Large intestine (tissue), 3 donors: ENCODE results near the gene BCAN. TPM values are rescaled to one million over a fixed set of nuclear protein-coding genes. Genes with fewer than 3 reads are reported as not detected.

Experiments used
- DNase-seq, 2 donors: peaks; one replicate each; pipeline versions ENCODE4 v3.0.0 to v3.0.0-alpha.2; 2013
- H3K27ac ChIP-seq: one replicate; pipeline ENCODE4 v1.5.1; 2013; ENCODE audit warnings: low read length
- H3K27me3 ChIP-seq: 2 replicates; pipeline ENCODE4 v1.6.1; 2013; ENCODE audit warnings: low read length; ENCODE audit not compliant: control insufficient read depth, insufficient read depth
- H3K36me3 ChIP-seq: 2 replicates; pipeline ENCODE4 v1.6.1; 2013; ENCODE audit warnings: low read length; ENCODE audit not compliant: control insufficient read depth, insufficient read depth
- H3K4me1 ChIP-seq: one replicate; pipeline ENCODE4 v1.6.1; 2013; ENCODE audit warnings: low read length; ENCODE audit not compliant: control insufficient read depth, insufficient read depth
- H3K4me3 ChIP-seq: one replicate; pipeline ENCODE4 v1.5.1; 2013; ENCODE audit warnings: low read length
- H3K9me3 ChIP-seq: one replicate; pipeline ENCODE4 v1.6.1; 2013; ENCODE audit warnings: mild to moderate bottlenecking, low read depth, low read length, moderate library complexity; ENCODE audit not compliant: control insufficient read depth
- WGBS: methylation state at CpG from one replicate; pipeline ENCODE4 v1.1.5; 2013; ENCODE audit warnings: low lambda C conversion rate; ENCODE audit not compliant: insufficient coverage; 5-methylcytosine and 5-hydroxymethylcytosine counted together
- polyA plus RNA-seq: library from polyadenylated mRNA; unstranded; fragments of 120-200 nt; gene quantifications from one replicate; pipeline ENCODE4 v1.2.1, GENCODE V29; 2013

The BCAN gene
- polyA plus RNA-seq, 1 donor, result 12.1 TPM

DNA sequence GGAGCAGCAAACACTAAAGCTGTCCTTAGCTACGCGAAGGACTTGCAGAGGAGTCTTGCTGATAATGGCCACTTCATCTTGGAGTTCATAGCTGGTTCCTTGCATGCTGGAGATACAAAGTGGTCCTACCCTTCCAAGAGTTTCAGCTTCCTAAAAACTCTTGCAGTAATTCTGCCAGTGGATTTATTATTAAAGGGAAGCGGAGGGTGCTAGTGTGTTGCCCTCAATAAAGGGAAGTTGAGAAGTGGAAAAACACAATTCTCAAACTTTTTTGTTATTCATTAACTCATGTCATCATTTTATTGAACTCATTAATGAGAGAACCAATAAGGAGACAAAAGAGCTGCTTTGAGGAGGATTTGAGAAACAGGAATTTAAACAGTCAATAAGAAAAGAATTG is 29.3 kb upstream of the BCAN start:
- H3K27ac ChIP-seq, result no peak overlapping the region
- H3K36me3 ChIP-seq, result no peaks in the 10 kb centered on the region
- WGBS, result 20% methylated on average over 1 of the region's 3 CpGs
- no peaks in the 10 kb centered on the region for H3K9me3 ChIP-seq
- peak in 1 of 2 donors; percentile 60 for DNase-seq
- no peaks in the 10 kb centered on the region for H3K27me3 ChIP-seq
- peaks cover 13% of the 10 kb centered on the region for H3K4me1 ChIP-seq
- no peak overlapping the region for H3K4me3 ChIP-seq

DNA sequence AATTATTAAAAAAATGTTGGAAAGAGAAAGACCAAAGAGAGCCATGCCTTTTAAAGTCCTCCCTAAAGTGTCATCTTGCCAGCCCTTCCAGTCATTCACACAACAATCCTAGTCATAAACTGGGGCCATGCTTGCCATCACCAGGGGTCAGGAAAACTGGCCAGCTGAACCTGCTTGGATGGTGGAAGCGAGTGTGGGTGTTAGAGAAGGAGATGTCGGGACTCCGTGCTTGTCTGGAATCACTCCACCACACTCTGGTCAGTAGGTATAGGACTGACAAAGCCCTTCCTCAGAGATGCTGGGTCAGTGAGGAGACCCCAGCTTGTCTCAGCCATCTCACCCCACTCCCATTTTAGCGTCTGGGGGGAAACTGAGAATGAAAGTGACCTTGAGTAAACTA is 26.0 kb upstream of the BCAN start:
- H3K4me3 ChIP-seq, result no peak overlapping the region
- H3K27me3 ChIP-seq, result peaks cover 19% of the 10 kb centered on the region
- no CpG with 5 or more reads among the region's 4 CpGs for WGBS
- no peaks in the 10 kb centered on the region for H3K9me3 ChIP-seq
- peaks cover 13% of the 10 kb centered on the region for H3K4me1 ChIP-seq
- no peak overlapping the region for H3K27ac ChIP-seq
- DNase-seq, result no peak
- no peaks in the 10 kb centered on the region for H3K36me3 ChIP-seq

DNA sequence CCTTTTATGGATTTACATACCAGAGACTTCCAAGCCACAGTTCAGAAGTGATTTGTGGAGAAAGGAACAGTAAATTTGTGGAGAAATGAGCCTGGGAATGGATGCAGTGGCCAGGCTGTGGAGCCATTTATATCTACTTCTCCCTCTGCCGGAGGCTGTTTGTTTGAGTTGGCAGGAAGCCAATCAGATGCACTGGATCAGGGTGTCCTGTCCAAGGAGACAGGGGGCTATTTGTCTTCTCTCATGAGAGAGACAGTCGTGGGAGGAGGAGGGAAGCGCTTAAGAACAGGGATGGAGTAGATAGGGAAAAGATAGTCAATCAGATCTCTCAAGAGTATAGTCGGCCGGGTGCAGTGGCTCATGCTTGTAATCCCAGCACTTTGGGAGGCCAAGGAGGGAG is 25.5 kb upstream of the BCAN start:
- DNase-seq, result peak in 1 of 2 donors; percentile 61
- Histone ChIP-seq H3K27ac (no peak overlapping the region), H3K27me3 (peaks cover 22% of the 10 kb centered on the region), H3K36me3 (no peaks in the 10 kb centered on the region), H3K4me1 (peaks cover 13% of the 10 kb centered on the region), H3K9me3 (no peaks in the 10 kb centered on the region), H3K4me3 (no peak overlapping the region)
- no CpG with 5 or more reads among the region's 5 CpGs for WGBS

DNA sequence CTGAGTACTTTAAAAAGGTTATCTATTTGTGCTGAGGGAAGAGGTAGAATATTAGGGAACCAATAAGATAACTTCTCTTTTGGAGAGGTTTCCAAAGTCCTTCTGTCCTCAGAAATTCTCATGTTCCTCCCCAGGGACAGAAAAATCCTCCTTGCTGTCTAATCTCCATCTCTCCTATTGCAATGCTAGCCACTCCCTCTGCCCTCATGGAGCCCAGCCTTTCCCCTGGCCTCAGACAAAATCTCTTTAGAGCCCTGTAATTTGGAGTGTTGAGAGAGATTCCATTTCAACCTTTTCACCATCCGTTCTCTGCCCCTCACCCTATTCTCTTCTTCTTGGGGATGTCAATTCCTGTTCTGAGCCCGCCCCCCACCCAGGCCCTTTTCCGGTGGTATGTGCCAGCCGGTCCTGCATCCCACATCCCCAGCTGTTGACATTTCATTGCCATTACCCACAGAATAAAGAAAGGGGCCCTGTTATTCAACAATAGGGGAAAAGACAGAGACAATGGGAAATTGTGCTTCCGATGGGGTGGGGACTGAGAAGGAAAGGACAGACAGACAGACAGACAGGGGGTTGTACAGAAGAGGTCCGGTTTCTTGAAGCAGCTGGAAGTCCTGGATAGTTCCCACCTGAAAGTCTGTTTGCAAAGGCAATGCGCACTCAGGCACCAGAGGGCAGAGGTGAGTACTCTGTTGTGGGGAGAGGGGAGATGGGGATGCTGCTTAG is 22.9 kb upstream of the BCAN start, which contains the start of gene HAPLN2:
Gene HAPLN2, plus strand, starts transcription at position 563 of the 729 bp plus-strand sequence. CDS start 4,076 bp downstream, outside the sequence.
- H3K27me3 ChIP-seq, result peaks cover 41% of the 10 kb centered on the region
- DNase-seq, result no peak
- H3K9me3 ChIP-seq, result peaks cover 4% of the 10 kb centered on the region
- no peak within 1 kb of the TSS for H3K4me3 ChIP-seq
- no peak within 1 kb of the TSS for H3K27ac ChIP-seq
- peaks cover 11% of the 10 kb centered on the region for H3K4me1 ChIP-seq
- no peaks in the 10 kb centered on the region for H3K36me3 ChIP-seq
- WGBS, result no CpG with 5 or more reads among the region's 7 CpGs

DNA sequence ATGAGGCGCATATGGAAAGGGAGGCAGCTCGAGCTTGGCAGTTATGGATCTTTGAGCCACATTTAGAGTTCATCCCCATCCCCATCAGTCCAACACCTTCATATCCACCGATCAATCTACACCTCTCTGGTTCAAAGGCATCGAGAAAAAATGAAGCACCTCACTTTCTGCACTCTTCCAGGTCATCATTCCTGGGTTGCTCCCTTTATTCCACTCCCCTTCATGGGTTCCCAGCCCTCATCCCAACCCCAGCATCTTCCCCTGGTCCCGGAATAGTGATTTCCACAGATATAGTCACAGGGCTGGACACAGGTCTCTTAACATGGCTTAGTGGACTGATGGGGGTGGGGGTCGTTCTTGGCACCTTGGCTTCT is 22.3 kb upstream of the BCAN start:
- H3K27me3 ChIP-seq, result peaks cover 46% of the 10 kb centered on the region
- no peak overlapping the region for H3K27ac ChIP-seq
- WGBS, result no CpG with 5 or more reads among the region's 6 CpGs
- peaks cover 8% of the 10 kb centered on the region for H3K9me3 ChIP-seq
- DNase-seq, result no peak
- H3K4me3 ChIP-seq, result no peak overlapping the region
- H3K36me3 ChIP-seq, result no peaks in the 10 kb centered on the region
- peaks cover 14% of the 10 kb centered on the region for H3K4me1 ChIP-seq

DNA sequence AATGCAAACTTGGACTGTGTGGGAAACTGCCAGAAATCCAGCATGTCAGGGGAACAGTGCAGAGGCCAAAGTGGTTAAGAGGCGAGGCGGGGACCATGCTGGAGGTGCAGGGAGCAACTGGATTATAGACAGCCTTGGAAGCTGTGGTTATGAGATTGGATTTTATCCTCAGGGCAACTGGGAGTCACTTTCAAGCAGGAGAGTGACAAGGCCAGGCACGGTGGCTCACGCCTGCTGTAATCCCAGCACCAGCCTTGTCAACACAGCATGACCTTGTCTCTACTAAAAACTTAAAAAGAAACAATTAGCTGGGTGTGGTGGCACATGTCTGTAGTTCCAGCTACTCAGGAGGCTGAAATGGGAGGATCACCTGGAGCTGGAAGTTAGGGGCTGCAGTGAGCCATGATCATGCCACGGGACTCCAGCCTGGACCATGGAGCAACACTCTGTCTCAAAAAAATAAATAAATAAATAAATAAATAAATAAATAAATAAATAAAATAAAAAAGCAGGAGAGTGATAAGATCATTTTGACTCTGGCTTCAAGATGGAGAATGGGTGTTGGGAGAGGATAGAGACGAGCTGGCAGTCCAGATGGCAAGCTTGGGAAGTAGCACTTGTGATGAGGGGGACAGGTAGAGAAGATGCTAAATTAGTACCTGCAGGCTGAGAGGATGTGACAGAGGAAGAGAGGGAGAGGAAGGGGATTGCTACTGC is 19.2 kb upstream of the BCAN start:
- Histone ChIP-seq H3K4me3 (no peak overlapping the region), H3K9me3 (peaks cover 12% of the 10 kb centered on the region), H3K27ac (no peak overlapping the region), H3K27me3 (peaks cover 72% of the 10 kb centered on the region), H3K4me1 (peaks cover 20% of the 10 kb centered on the region), H3K36me3 (no peaks in the 10 kb centered on the region)
- 60% methylated on average over 1 of the region's 6 CpGs for WGBS
- peak in 1 of 2 donors; percentile 29 for DNase-seq

DNA sequence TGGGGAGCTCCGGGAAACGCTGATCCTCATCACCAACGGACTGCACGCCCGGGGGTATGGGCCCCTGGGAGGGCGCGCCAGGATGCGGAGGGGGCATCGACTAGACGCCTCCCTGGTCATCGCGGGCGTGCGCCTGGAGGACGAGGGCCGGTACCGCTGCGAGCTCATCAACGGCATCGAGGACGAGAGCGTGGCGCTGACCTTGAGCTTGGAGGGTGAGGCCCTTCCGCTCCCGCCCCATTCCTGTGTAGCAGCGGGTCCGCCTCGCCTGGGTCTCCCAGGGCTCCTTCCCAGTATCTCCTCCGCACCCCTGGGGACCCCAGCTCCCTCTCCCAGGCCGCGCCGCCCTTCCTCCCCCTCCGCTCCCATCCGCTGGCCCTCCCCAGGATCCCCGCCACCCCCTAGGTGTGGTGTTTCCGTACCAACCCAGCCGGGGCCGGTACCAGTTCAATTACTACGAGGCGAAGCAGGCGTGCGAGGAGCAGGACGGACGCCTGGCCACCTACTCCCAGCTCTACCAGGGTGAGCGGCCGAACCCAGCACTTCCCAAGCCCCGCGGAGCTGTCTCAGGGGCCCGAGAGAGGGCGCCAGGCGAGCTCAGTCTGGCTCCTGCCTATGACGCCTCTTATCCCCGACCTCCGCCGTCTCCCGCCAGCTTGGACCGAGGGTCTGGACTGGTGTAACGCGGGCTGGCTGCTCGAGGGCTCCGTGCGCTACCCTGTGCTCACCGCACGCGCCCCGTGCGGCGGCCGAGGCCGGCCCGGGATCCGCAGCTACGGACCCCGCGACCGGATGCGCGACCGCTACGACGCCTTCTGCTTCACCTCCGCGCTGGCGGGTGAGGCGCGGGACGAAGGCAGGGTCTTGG is 17.7 kb upstream of the BCAN start:
- Histone ChIP-seq H3K36me3 (no peaks in the 10 kb centered on the region), H3K4me3 (peak overlapping the region; percentile 14), H3K27ac (no peak overlapping the region), H3K4me1 (peaks cover 20% of the 10 kb centered on the region), H3K27me3 (peaks cover 67% of the 10 kb centered on the region), H3K9me3 (peaks cover 12% of the 10 kb centered on the region)
- peak in 1 of 2 donors; percentile 72 for DNase-seq
- WGBS, result no CpG with 5 or more reads among the region's 87 CpGs

DNA sequence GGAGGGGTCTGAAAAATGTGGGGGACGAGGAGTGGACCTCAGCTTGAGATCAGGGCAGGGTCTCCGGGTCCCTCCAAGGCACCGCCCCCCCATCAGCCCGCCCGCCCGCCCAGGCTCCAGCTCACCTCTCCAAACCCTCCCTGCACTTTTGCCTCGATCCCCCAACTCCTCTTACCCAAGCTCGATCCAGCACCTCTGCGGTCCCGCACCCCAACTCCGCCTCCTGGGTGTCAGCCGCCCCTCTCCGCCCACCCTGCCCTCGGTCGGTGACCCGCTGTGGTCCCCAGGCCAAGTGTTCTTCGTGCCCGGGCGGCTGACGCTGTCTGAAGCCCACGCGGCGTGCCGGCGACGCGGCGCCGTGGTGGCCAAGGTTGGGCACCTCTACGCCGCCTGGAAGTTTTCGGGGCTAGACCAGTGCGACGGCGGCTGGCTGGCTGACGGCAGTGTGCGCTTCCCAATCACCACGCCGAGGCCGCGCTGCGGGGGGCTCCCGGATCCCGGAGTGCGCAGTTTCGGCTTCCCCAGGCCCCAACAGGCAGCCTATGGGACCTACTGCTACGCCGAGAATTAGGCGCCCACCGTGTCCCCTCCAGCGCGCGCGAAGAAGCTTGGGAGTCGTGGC is 17.0 kb upstream of the BCAN start:
- H3K9me3 ChIP-seq, result peaks cover 12% of the 10 kb centered on the region
- no peak overlapping the region for H3K27ac ChIP-seq
- no CpG with 5 or more reads among the region's 55 CpGs for WGBS
- DNase-seq, result peak in 1 of 2 donors; percentile 39
- H3K4me3 ChIP-seq, result no peak overlapping the region
- peaks cover 20% of the 10 kb centered on the region for H3K4me1 ChIP-seq
- H3K27me3 ChIP-seq, result peaks cover 60% of the 10 kb centered on the region
- H3K36me3 ChIP-seq, result no peaks in the 10 kb centered on the region

DNA sequence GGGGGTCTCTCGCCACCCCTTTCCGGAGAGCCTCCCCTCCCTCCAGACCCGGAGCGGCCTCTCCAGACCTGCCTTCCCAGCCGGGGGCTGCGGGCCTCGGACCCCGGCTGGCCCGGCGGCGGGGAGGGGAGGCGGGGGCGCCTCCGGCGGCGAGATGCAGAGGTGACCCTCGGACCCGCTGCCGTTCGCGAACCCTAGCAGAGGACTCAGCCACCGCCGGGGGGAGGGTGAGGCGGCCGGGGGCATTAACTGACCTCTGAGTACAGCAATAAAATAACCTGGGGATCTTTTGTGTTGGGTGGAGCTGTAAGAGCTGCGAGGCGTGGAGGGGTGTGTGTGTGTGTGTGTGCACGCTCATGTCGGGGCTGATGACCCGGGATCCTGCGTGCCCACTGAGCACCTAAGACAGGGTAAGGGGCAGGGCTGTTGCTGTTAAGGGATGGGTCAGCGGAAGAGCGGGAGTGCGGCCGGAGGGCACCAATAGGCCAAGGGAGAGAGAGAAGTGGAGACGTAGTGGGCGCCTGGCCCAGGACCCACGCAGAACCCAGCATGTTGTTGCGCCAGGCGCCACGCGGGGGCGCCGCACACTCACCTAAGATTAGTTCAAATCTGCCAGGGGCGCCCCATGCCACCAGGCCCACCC is 16.4 kb upstream of the BCAN start:
- Histone ChIP-seq H3K4me1 (peaks cover 20% of the 10 kb centered on the region), H3K27me3 (peaks cover 58% of the 10 kb centered on the region), H3K4me3 (no peak overlapping the region), H3K36me3 (no peaks in the 10 kb centered on the region), H3K27ac (no peak overlapping the region), H3K9me3 (peaks cover 12% of the 10 kb centered on the region)
- WGBS, result 0% methylated on average over 4 of the region's 45 CpGs
- DNase-seq, result peak; percentile 53 to 80
